ENCODE measurements around the gene HIVEP3.

The HIVEP3 gene

DNA sequence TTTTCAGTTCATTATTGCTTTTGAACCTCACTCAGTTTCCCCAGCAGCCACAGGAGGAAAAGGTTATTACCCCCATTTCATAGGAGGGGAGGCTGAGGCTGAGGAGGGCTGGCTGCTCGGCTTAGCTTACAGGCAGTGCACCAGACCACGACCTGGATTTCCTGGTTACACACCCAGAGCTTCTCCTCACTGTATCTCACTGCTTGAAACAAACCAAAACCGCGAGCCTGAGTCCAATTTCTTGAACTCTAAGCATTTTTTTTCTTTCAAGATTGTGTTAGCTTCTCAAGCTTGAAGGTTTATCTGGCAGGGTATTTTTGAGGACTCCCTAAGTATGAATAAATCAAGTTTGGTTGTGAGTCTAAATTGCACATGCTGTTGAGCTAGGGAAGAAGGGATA, 245.3 kb downstream of the HIVEP3 start:
- Histone ChIP-seq H2AFZ (ENCODE audit: low read depth) (peak overlapping the region; percentile 66), H3K4me2 (peak overlapping the region; percentile 96), H3K27ac (peak overlapping the region; percentile 92), H3K4me1 (ENCODE audit: low read depth, poor library complexity, severe bottlenecking) (peaks cover 73% of the 10 kb centered on the region), H4K20me1 (ENCODE audit: insufficient read depth) (no peaks in the 10 kb centered on the region), H3K9ac (peak overlapping the region; percentile 67; the same call in 1 of the 2 replicates), H3K79me2 (ENCODE audit: insufficient read depth, low read depth) (no peaks in the 10 kb centered on the region), H3K36me3 (ENCODE audit: insufficient read depth) (no peaks in the 10 kb centered on the region), H3K27me3 (ENCODE audit: insufficient read depth, low read depth) (no peaks in the 10 kb centered on the region), H3K4me3 (IDR thresholded peaks at IDR 0.05; ENCODE audit: insufficient read depth, low read depth, low read length) (no peak overlapping the region)
- TF ChIP-seq, protein P1, sequence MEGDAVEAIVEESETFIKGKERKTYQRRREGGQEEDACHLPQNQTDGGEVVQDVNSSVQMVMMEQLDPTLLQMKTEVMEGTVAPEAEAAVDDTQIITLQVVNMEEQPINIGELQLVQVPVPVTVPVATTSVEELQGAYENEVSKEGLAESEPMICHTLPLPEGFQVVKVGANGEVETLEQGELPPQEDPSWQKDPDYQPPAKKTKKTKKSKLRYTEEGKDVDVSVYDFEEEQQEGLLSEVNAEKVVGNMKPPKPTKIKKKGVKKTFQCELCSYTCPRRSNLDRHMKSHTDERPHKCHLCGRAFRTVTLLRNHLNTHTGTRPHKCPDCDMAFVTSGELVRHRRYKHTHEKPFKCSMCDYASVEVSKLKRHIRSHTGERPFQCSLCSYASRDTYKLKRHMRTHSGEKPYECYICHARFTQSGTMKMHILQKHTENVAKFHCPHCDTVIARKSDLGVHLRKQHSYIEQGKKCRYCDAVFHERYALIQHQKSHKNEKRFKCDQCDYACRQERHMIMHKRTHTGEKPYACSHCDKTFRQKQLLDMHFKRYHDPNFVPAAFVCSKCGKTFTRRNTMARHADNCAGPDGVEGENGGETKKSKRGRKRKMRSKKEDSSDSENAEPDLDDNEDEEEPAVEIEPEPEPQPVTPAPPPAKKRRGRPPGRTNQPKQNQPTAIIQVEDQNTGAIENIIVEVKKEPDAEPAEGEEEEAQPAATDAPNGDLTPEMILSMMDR (conservative IDR thresholded peaks at IDR 0.05; ENCODE audit: low read depth, low read length), result no peak

DNA sequence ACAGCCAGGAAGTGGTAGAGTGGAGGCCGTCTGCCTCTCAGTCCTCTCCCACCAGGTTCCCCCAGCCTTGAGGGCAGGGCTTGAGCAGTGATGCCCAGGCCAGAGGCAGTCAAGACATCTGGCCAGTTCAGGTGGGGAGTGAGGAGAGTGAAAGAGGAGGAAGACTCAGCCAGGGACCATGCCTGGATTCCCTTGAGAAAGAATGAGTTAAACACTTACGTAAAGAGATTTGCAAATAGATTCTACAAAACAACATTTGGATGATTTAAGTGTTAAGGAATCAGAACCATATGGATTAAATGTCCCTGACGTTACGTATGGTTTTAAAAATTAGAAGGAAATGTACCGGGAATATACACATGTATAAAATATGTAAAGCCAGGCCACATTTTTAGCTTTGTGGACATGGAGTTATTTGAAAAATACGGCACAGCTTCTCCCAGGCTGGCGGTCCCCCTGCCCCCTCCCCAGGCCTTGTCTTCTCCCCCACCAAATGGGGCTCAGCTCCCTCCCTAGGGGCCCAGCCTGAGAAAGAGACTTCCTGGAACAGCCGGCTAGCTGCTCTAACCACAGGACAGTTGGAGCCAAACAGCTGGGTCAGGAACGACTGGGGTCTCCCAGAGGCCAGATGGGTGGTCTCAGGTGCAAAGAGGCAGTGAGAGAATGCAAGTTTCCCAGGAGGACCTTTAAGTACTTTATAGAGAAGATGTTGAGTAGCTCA, 245.9 kb downstream of the HIVEP3 start:
- peaks cover 77% of the 10 kb centered on the region for H3K4me1 ChIP-seq (ENCODE audit: low read depth, poor library complexity, severe bottlenecking)
- no peaks in the 10 kb centered on the region for H3K36me3 ChIP-seq (ENCODE audit: insufficient read depth)
- H3K4me3 ChIP-seq (IDR thresholded peaks at IDR 0.05; ENCODE audit: insufficient read depth, low read depth, low read length), result no peak overlapping the region
- H3K4me2 ChIP-seq, result peak overlapping the region; percentile 96
- H4K20me1 ChIP-seq (ENCODE audit: insufficient read depth), result no peaks in the 10 kb centered on the region
- H3K9ac ChIP-seq, result peak overlapping the region; percentile 67
- H3K27me3 ChIP-seq (ENCODE audit: insufficient read depth, low read depth), result no peaks in the 10 kb centered on the region
- H3K79me2 ChIP-seq (ENCODE audit: insufficient read depth, low read depth), result no peaks in the 10 kb centered on the region
- peak overlapping the region; percentile 66 for H2AFZ ChIP-seq (ENCODE audit: low read depth)
- TF ChIP-seq, protein P1 (conservative IDR thresholded peaks at IDR 0.05; ENCODE audit: low read depth, low read length), result no peak
- peak overlapping the region; percentile 92 for H3K27ac ChIP-seq

DNA sequence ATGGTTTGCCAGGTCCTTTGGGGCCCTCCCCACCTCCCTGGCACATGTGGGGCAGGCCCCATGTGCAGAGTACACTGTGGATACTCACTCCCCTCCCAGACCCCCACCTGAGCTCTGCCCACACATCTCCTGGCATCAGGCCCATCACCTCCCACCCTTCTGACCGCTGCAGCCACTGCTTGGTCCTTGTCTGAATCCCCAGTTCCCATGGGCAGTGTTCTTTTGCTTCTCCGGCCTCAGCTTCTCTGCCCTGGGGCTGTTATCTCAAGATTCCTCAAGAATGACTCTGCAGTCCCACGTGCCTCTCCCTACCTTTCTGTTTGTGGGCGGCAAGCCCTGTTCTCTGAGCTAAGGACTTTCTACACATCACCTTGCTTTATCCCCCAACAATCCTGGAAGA, 246.5 kb downstream of the HIVEP3 start:
- Histone ChIP-seq H3K27me3 (ENCODE audit: insufficient read depth, low read depth) (no peaks in the 10 kb centered on the region), H3K36me3 (ENCODE audit: insufficient read depth) (no peaks in the 10 kb centered on the region), H3K9ac (peak overlapping the region; percentile 67; the same call in 1 of the 2 replicates), H2AFZ (ENCODE audit: low read depth) (peak overlapping the region; percentile 66; the same call in 1 of the 2 replicates), H4K20me1 (ENCODE audit: insufficient read depth) (no peaks in the 10 kb centered on the region), H3K27ac (peak overlapping the region; percentile 92), H3K79me2 (ENCODE audit: insufficient read depth, low read depth) (no peaks in the 10 kb centered on the region), H3K4me1 (ENCODE audit: low read depth, poor library complexity, severe bottlenecking) (peaks cover 83% of the 10 kb centered on the region), H3K4me3 (IDR thresholded peaks at IDR 0.05; ENCODE audit: insufficient read depth, low read depth, low read length) (no peak overlapping the region), H3K4me2 (peak overlapping the region; percentile 96)
- TF ChIP-seq, protein P1 (conservative IDR thresholded peaks at IDR 0.05; ENCODE audit: low read depth, low read length), result no peak

DNA sequence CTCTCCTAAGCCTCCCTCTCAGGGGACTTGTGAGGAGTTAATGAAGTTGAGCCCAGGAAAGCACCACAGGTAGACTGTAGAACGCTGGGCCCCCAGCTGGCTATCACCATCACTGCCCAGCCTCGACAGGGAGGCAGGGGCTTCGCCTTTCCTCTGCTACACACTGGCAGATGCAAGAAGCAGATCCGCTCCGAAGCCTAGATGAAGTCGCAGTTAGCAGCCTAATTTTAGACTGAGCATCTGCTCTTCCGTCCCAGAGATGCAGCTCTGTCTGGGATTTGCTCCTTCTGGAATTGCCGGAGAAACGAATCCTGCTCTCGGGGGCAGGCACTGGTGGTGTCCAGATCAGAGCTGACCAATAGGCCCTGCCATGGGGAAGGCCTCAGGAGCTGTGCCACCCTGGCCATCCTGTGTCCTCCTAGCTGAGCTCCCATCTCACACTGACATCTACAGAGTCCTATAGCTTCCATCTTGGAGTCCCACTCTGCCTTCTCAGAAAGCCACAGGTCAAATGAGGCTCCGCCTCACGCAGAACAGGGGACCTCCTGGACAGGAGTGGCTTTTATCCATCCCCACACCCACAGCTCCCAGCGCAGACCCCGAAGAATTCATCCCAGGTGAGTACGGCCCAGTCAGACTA, 247.5 kb downstream of the HIVEP3 start:
- Histone ChIP-seq H3K4me3 (IDR thresholded peaks at IDR 0.05; ENCODE audit: insufficient read depth, low read depth, low read length) (no peak overlapping the region), H3K36me3 (ENCODE audit: insufficient read depth) (no peaks in the 10 kb centered on the region), H3K79me2 (ENCODE audit: insufficient read depth, low read depth) (no peaks in the 10 kb centered on the region), H3K27me3 (ENCODE audit: insufficient read depth, low read depth) (no peaks in the 10 kb centered on the region), H4K20me1 (ENCODE audit: insufficient read depth) (no peaks in the 10 kb centered on the region), H3K9ac (no peak overlapping the region), H3K4me2 (no peak overlapping the region), H3K27ac (peak overlapping the region; percentile 92; the same call in 1 of the 2 replicates), H3K4me1 (ENCODE audit: low read depth, poor library complexity, severe bottlenecking) (peaks cover 92% of the 10 kb centered on the region), H2AFZ (ENCODE audit: low read depth) (no peak overlapping the region)
- TF ChIP-seq, protein P1 (conservative IDR thresholded peaks at IDR 0.05; ENCODE audit: low read depth, low read length), result no peak

All from KMS-11 (cell line).